Upper lobe of left lung (tissue), 6 donors: ENCODE results near the gene CPSF4L. TPM values are rescaled to one million over a fixed set of nuclear protein-coding genes. Genes with fewer than 3 reads are reported as not detected.

ENCODE experiments used
- ATAC-seq, 2 donors: fragments of 200-7000 bp; cut with Tn5 transposase; one replicate each; pipeline ENCODE4 v1.9.1; 2022; ENCODE audit warnings: mild to moderate bottlenecking in 2 of 2, moderate library complexity in 2 of 2; ENCODE audit not compliant: low FRiP score in 2 of 2
- DNase-seq, 2 donors: peaks; one replicate each; pipeline ENCODE4 v3.0.0-alpha.2; 2019 to 2020
- H3K27ac ChIP-seq, 4 donors: fragments of 200-600 bp; sonication (generic); one replicate each; pipeline ENCODE4 v1.5.1; 2016 to 2019
- H3K27me3 ChIP-seq, 4 donors: fragments of 200-600 bp; sonication (generic); one replicate each; pipeline ENCODE4 v1.5.1; 2017 to 2019
- H3K36me3 ChIP-seq, 4 donors: fragments of 200-600 bp; sonication (generic); one replicate each; pipeline ENCODE4 v1.5.1; 2016 to 2019
- H3K4me1 ChIP-seq, 4 donors: fragments of 200-600 bp; sonication (generic); one replicate each; pipeline ENCODE4 v1.5.1; 2018 to 2019
- H3K4me3 ChIP-seq, 4 donors: fragments of 200-600 bp; sonication (generic); one replicate each; pipeline ENCODE4 v1.5.1; 2017 to 2019; ENCODE audit warnings: mild to moderate bottlenecking in 2 of 4, moderate library complexity in 1 of 4
- H3K9me3 ChIP-seq, 4 donors: fragments of 200-600 bp; sonication (generic); one replicate each; pipeline ENCODE4 v1.5.1; 2018 to 2019
- CTCF ChIP-seq, 6 experiments: fragments of 450-650 bp in 4 of 6; fragments of 200-600 bp in 2 of 6; sonication (generic) in 2 of 6; IDR thresholded peaks; one replicate each; pipeline ENCODE4 v1.5.1; 2016 to 2019; ENCODE audit warnings: antibody characterized with exemption in 6 of 6
- EP300 ChIP-seq, 4 donors: sonication (generic); formaldehyde crosslinking; IDR thresholded peaks; one replicate each; pipeline ENCODE4 v1.5.1; 2017; ENCODE audit warnings: antibody characterized with exemption in 4 of 4, control low read depth in 2 of 4
- POLR2A ChIP-seq, 4 donors: fragments of 450-650 bp; IDR thresholded peaks; one replicate each; pipeline ENCODE4 v1.5.1; 2016 to 2017; ENCODE audit warnings: antibody characterized with exemption in 4 of 4, mild to moderate bottlenecking in 2 of 4
- POLR2AphosphoS5 ChIP-seq, 2 donors: sonication (generic); formaldehyde crosslinking; IDR thresholded peaks; one replicate each; pipeline ENCODE4 v1.5.1; 2017; ENCODE audit warnings: antibody characterized with exemption in 2 of 2
- WGBS, 2 donors: methylation state at CpG; one replicate each; pipeline ENCODE4 v1.1.5; 2017 to 2018; 5-methylcytosine and 5-hydroxymethylcytosine counted together
- total RNA-seq, 6 donors: library from RNA; depleted of rRNA in 4 of 6; stranded (reverse); fragments of >200 nt in 4 of 6; gene quantifications; one replicate each; pipeline versions ENCODE4 v1.1.0 to v1.2.1, GENCODE V29; 2016 to 2021
- donor health status: DM: no; HTN: no; CAD: no; lungs with moderate emphysema.
- donor health status: DM: no; HTN: yes; CAD: no; lungs with severe emphysema.

Gene CPSF4L
- total RNA-seq, 6 donors from 2014 or later, result 0.46 TPM; not detected in 5

- ATAC-seq, result no peak
- Histone ChIP-seq H3K27ac (peak overlapping the region; percentile 97 to 100 (median 98)), H3K36me3 (peaks cover 0 to 3% (median 0%) of the 10 kb centered on the region in 4 donors), H3K4me3 (no peak overlapping the region), H3K27me3 (no peaks in the 10 kb centered on the region), H3K4me1 (peaks cover 63 to 73% (median 66%) of the 10 kb centered on the region in 4 donors), H3K9me3 (no peaks in the 10 kb centered on the region)
- TF ChIP-seq CTCF (IDR thresholded peaks at IDR 0.05) (no peak), POLR2A (IDR thresholded peaks at IDR 0.05) (no peak), POLR2AphosphoS5 (IDR thresholded peaks at IDR 0.05) (no peak), EP300 (IDR thresholded peaks at IDR 0.05) (no peak)
- 28 to 53% methylated on average over 8 to 9 of the region's 9 CpGs for WGBS, 2 donors
- peak in 1 of 2 donors; percentile 56 for DNase-seq
These were observed 45.5 kb upstream of the CPSF4L start for GRCh38 chr17:73307130-73307529.

GRCh38 chr17:73305845-73306836 is 44.5 kb upstream of the CPSF4L start:
- WGBS, 2 donors, result 49 to 50% methylated on average over 11 of the region's 11 CpGs
- Histone ChIP-seq H3K4me3 (peak overlapping the region in 1 of 4 donors; percentile 34), H3K4me1 (peaks cover 65 to 79% (median 73%) of the 10 kb centered on the region in 4 donors), H3K36me3 (peaks cover 0 to 3% (median 0%) of the 10 kb centered on the region in 4 donors), H3K9me3 (no peaks in the 10 kb centered on the region), H3K27me3 (no peaks in the 10 kb centered on the region), H3K27ac (peak overlapping the region; percentile 97 to 100 (median 98))
- DNase-seq, result no peak
- no peak for TF ChIP-seq EP300 (IDR thresholded peaks at IDR 0.05)
- no peak for TF ChIP-seq CTCF (IDR thresholded peaks at IDR 0.05)
- no peak for TF ChIP-seq POLR2A (IDR thresholded peaks at IDR 0.05)
- TF ChIP-seq POLR2AphosphoS5 (IDR thresholded peaks at IDR 0.05), result no peak
- ATAC-seq, result no peak

GRCh38 chr17:73304971-73305812 is 43.5 kb upstream of the CPSF4L start:
- 8 to 20% methylated on average over 11 to 16 of the region's 16 CpGs for WGBS, 2 donors
- TF ChIP-seq EP300 (IDR thresholded peaks at IDR 0.05), result peak; percentile 91 to 98 (median 94)
- TF ChIP-seq POLR2AphosphoS5 (IDR thresholded peaks at IDR 0.05), result peak; percentile 93 to 99
- TF ChIP-seq POLR2A (IDR thresholded peaks at IDR 0.05), result peak in 2 of 4 donors; percentile 34 to 35
- TF ChIP-seq CTCF (IDR thresholded peaks at IDR 0.05), result peak; percentile 14 to 78 (median 48)
- Histone ChIP-seq H3K9me3 (no peaks in the 10 kb centered on the region), H3K36me3 (peaks cover 0 to 3% (median 0%) of the 10 kb centered on the region in 4 donors), H3K4me3 (peak overlapping the region in 3 of 4 donors; percentile 7 to 34 (median 32)), H3K27ac (peak overlapping the region; percentile 97 to 100 (median 98)), H3K27me3 (no peaks in the 10 kb centered on the region), H3K4me1 (peaks cover 66 to 84% (median 78%) of the 10 kb centered on the region in 4 donors)
- DNase-seq (peak; percentile 75 to 82), ATAC-seq (peak; percentile 75 to 79)

GRCh38 chr17:73304438-73304837 is 42.8 kb upstream of the CPSF4L start:
- 46 to 63% methylated on average over 5 to 8 of the region's 8 CpGs for WGBS, 2 donors
- ATAC-seq, result no peak
- TF ChIP-seq POLR2A (IDR thresholded peaks at IDR 0.05) (no peak), CTCF (IDR thresholded peaks at IDR 0.05) (no peak), EP300 (IDR thresholded peaks at IDR 0.05) (no peak), POLR2AphosphoS5 (IDR thresholded peaks at IDR 0.05) (no peak)

More at GRCh38 chr17:73304438-73304837, 42.8 kb upstream of the CPSF4L start:
- Histone ChIP-seq H3K4me3 (peak overlapping the region in 2 of 4 donors; percentile 32 to 34), H3K4me1 (peaks cover 66 to 84% (median 79%) of the 10 kb centered on the region in 4 donors), H3K27ac (peak overlapping the region; percentile 97 to 100 (median 98)), H3K27me3 (no peaks in the 10 kb centered on the region), H3K36me3 (peaks cover 0 to 3% (median 0%) of the 10 kb centered on the region in 4 donors), H3K9me3 (no peaks in the 10 kb centered on the region)
- DNase-seq, result no peak
